Measurements from ENCODE around the gene HNRNPL. TPM values are rescaled to one million over a fixed set of nuclear protein-coding genes. Genes with fewer than 3 reads are reported as not detected.
"Not testable (repeated sequence)": the region's sequence is repeated elsewhere in the genome, so short reads cannot be mapped to it uniquely, and the experiment has no call there.

Gene HNRNPL
- total RNA-seq, 1 donor from 2014 or later = 190 TPM

DNA sequence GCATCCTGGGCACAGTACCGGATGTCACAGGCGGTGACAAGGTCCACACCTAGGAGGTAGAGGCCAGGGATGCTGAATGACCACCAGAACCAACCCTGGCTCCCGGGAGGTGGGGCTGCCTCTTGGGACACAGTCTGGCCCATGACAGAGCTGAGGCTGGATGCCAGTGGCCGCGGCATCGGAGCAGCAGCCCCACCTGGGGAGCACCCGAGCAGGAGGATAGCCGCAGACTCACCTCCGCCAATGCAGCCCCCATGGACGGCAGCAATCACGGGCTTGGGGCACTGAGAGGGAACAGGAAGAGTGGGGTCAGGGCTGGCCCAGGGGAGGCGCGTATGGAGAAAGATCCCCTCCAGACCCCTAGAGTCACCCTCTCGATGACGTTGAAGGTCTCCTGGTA lies 32.7 kb downstream of the HNRNPL start:
- no peaks in the 10 kb centered on the region for H3K27me3 ChIP-seq
- no peak overlapping the region for H3K4me3 ChIP-seq
- no peak for DNase-seq (ENCODE audit: extremely low spot score in 2 of 2)
- TF ChIP-seq CTCF (IDR thresholded peaks at IDR 0.05) (no peak), POLR2A (IDR thresholded peaks at IDR 0.05) (no peak), POLR2AphosphoS5 (IDR thresholded peaks at IDR 0.05; ENCODE audit: insufficient read depth in 1 of 2, low read depth in 1 of 2) (no peak)
- H3K4me1 ChIP-seq = no peaks in the 10 kb centered on the region
- no peak overlapping the region for H3K27ac ChIP-seq
- intact Hi-C loops (cut with DNase I) = no loop called here
- H3K9me3 ChIP-seq = no peaks in the 10 kb centered on the region
- H3K36me3 ChIP-seq = peaks cover 0 to 39% of the 10 kb centered on the region in 2 donors

DNA sequence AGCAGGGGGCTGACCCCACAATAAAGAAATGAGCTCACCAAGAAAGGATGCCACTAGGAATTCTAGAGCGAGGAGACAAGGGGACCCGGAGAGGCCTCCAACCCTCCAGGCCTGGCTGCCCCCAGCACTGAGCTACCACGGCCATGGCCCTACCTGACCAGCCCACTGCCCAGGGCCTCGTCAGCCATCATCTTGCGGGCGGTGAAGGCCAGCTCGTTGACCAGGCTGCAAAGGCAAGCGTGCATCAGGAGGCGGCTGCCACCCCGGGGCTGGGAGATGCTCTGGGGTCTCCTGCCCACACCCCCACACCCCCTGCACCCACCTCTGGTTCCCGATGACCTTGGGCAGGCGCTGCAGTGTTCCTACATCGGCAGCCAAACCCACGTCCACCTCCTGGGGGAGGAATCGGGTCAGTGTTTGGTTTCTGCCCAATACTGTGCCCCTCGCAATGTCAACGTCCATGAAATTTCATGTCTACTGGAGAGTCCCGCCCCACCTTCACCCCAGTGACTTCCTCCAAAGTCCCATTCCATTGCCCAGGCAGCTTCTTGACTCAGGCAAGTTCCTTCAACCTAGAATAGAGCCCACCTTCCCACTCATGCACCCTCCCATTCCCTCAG lies 33.5 kb downstream of the HNRNPL start:
- peaks cover 0 to 32% of the 10 kb centered on the region in 2 donors for H3K36me3 ChIP-seq
- no peak overlapping the region for H3K4me3 ChIP-seq
- H3K4me1 ChIP-seq = no peaks in the 10 kb centered on the region
- no peaks in the 10 kb centered on the region for H3K27me3 ChIP-seq
- H3K9me3 ChIP-seq = no peaks in the 10 kb centered on the region
- intact Hi-C loops (cut with DNase I) = no loop called here
- H3K27ac ChIP-seq = no peak overlapping the region
- TF ChIP-seq POLR2AphosphoS5 (IDR thresholded peaks at IDR 0.05; ENCODE audit: insufficient read depth in 1 of 2, low read depth in 1 of 2) (no peak), POLR2A (IDR thresholded peaks at IDR 0.05) (no peak), CTCF (IDR thresholded peaks at IDR 0.05) (no peak)
- DNase-seq (ENCODE audit: extremely low spot score in 2 of 2) = no peak

DNA sequence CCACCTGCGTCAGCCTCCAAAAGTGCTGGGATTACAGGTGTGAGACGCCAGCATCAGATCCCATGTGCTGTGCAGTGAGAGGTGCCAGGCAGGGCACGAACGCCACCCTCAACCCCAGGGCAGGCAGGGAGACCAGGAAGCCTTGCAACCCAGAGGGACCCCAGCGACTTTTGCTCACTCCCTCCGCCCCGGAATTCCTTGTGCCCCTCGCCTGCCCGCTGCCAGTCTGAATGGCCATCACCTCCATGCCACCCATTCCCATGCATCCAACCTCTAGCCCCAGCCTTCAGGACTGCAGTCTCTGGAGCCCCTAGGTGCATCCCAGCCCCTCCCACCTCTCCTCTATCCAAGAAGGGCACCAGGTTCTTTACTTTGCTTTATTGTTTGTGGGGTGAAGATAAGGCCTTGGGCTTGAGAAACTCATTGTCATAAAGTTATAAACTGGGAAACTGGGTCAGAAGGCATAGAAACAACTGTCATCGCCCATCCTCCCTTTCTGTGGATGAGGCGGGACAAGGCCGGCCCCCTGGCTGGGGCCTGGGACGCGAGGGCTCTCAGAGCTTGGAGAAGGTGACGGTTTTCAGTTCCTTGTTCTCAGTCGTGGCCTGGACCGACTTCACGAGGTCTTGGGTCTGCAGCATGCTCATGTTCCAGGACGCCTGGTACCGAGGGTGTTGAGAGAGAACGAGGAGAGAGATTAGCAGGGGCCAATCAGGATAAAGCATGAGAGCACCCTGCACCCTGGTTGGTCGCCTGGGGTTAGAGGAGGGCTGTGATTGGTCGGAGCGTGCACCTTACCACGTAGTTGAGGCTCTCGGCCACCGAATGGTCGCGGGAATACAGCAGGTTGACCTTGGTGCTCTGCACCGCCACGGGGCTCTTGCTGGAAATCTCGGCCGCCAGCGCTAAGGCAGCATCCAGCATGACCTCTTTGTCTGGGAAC lies 34.5 kb downstream of the HNRNPL start:
- intact Hi-C loops (cut with DNase I) = no loop called here
- no peaks in the 10 kb centered on the region for H3K9me3 ChIP-seq
- no peaks in the 10 kb centered on the region for H3K27me3 ChIP-seq
- H3K27ac ChIP-seq = no peak overlapping the region
- TF ChIP-seq POLR2A (IDR thresholded peaks at IDR 0.05) = no peak
- no peak for TF ChIP-seq POLR2AphosphoS5 (IDR thresholded peaks at IDR 0.05; ENCODE audit: insufficient read depth in 1 of 2, low read depth in 1 of 2)
- no peak for TF ChIP-seq CTCF (IDR thresholded peaks at IDR 0.05)
- DNase-seq (ENCODE audit: extremely low spot score in 2 of 2) = no peak
- H3K4me1 ChIP-seq = no peaks in the 10 kb centered on the region
- peaks cover 0 to 32% of the 10 kb centered on the region in 2 donors for H3K36me3 ChIP-seq
- H3K4me3 ChIP-seq = no peak overlapping the region

- DNase-seq (ENCODE audit: extremely low spot score in 2 of 2); H3K4me3 ChIP-seq; H3K27me3 ChIP-seq; intact Hi-C loops (cut with DNase I); H3K27ac ChIP-seq; H3K9me3 ChIP-seq; H3K4me1 ChIP-seq: not testable (repeated sequence)
- peaks cover 0 to 32% of the 10 kb centered on the region in 2 donors for H3K36me3 ChIP-seq
Measured at GRCh38 chr19:38813932-38814331, 35.9 kb downstream of the HNRNPL start.

- no peak overlapping the region for H3K27ac ChIP-seq
- no peaks in the 10 kb centered on the region for H3K27me3 ChIP-seq
- H3K4me1 ChIP-seq = no peaks in the 10 kb centered on the region
- no peak for DNase-seq (ENCODE audit: extremely low spot score in 2 of 2)
- intact Hi-C loops (cut with DNase I) = no loop called here
- peaks cover 0 to 32% of the 10 kb centered on the region in 2 donors for H3K36me3 ChIP-seq
- no peak for TF ChIP-seq POLR2AphosphoS5 (IDR thresholded peaks at IDR 0.05; ENCODE audit: insufficient read depth in 1 of 2, low read depth in 1 of 2)
- TF ChIP-seq POLR2A (IDR thresholded peaks at IDR 0.05) = no peak
- TF ChIP-seq CTCF (IDR thresholded peaks at IDR 0.05) = no peak
- H3K4me3 ChIP-seq = no peak overlapping the region
- H3K9me3 ChIP-seq = no peaks in the 10 kb centered on the region
Measured at GRCh38 chr19:38813323-38813722, 36.5 kb downstream of the HNRNPL start.
